ENCODE results near the gene SHANK3. TPM values are rescaled to one million over a fixed set of nuclear protein-coding genes. Genes with fewer than 3 reads are reported as not detected.

The SHANK3 gene
- total and polyA plus RNA-seq, 2 of the 4 experiments (the other 2 are of a cell fraction): 0.18 to 1.5 TPM

GRCh38 chr22:50722048-50722701 is 49.6 kb downstream of the SHANK3 start:
- Histone ChIP-seq H3K4me1 (ENCODE audit: control insufficient read depth, insufficient read depth, low read length) (no peaks in the 10 kb centered on the region), H2BK20ac (ENCODE audit: low read depth, low read length) (no peak overlapping the region), H3K23ac (ENCODE audit: low read depth, low read length) (no peak overlapping the region), H3K9me1 (ENCODE audit: insufficient read depth, low read length) (no peaks in the 10 kb centered on the region), H3K4me2 (ENCODE audit: low read depth, low read length) (no peak overlapping the region), H3K4ac (ENCODE audit: low read depth, low read length) (no peak overlapping the region), H4K8ac (ENCODE audit: low read depth in 2 of 2, low read length in 2 of 2) (no peak overlapping the region), H2AK5ac (ENCODE audit: low read depth, low read length) (no peak overlapping the region), H3K18ac (ENCODE audit: low read depth, low read length) (no peak overlapping the region), H2BK15ac (ENCODE audit: low read depth, low read length) (no peak overlapping the region), H2BK120ac (ENCODE audit: low read depth, low read length) (no peak overlapping the region), H2AK9ac (replicated peaks; ENCODE audit: low read depth, low read length, poor library complexity) (no peak overlapping the region), H4K20me1 (ENCODE audit: insufficient read depth, low read length) (no peaks in the 10 kb centered on the region; the same call in 1 of the 2 replicates), H4K5ac (ENCODE audit: low read depth, low read length) (no peak overlapping the region), H3K79me1 (ENCODE audit: low read depth in 1 of 2, low read length in 2 of 2) (no peaks in the 10 kb centered on the region), H3K9ac (ENCODE audit: low read depth, low read length) (no peak overlapping the region), H3K14ac (replicated peaks; ENCODE audit: low read depth, low read length) (no peak overlapping the region), H3K27ac (ENCODE audit: insufficient read depth, low read length) (no peak overlapping the region), H3K56ac (ENCODE audit: extremely low read depth, insufficient read depth, low read length) (no peak overlapping the region), H2BK5ac (ENCODE audit: low read depth, low read length, poor library complexity, severe bottlenecking) (no peak overlapping the region), H2AFZ (replicated peaks; ENCODE audit: low read length, poor library complexity) (no peak overlapping the region), H3K36me3 (ENCODE audit: control insufficient read depth, insufficient read depth, low read length) (peaks cover 17% of the 10 kb centered on the region), H3K9me3 (ENCODE audit: control insufficient read depth, insufficient read depth, low read length) (no peaks in the 10 kb centered on the region), H4K91ac (ENCODE audit: insufficient read depth, low read depth, low read length) (no peak overlapping the region), H3K27me3 (ENCODE audit: control insufficient read depth, insufficient read depth, low read length) (peaks cover 17% of the 10 kb centered on the region; the same call in 1 of the 2 replicates), H3K4me3 (ENCODE audit: insufficient read depth, low read depth, low read length) (no peak overlapping the region)
- ChIA-PET POLR2A (ENCODE audit: unreplicated experiment) (interaction anchor here (0.6 kb wide), 1 partner anchor 622 kb away, joined by 4 read pairs; no protein-coding TSS in a partner anchor), CTCF (no interaction called here)
- in situ Hi-C loops (cut with MboI; ENCODE audit: low sequenced_read_pairs) (no loop called here), dilution Hi-C loops (cut with HindIII; ENCODE audit: low sequenced_read_pairs, unreplicated experiment) (no loop called here), intact Hi-C loops (cut with micrococcal nuclease) (no loop called here)
- ATAC-seq (ENCODE audit: low read depth) (no peak), DNase-seq (no peak)
- TF ChIP-seq SMC3 (IDR thresholded peaks at IDR 0.05; ENCODE audit: low read depth, low read length): no peak
- no peak for TF ChIP-seq MXI1 (IDR thresholded peaks at IDR 0.05; ENCODE audit: borderline replicate concordance, low read depth, low read length)
- no peak for TF ChIP-seq BHLHE40 (IDR thresholded peaks at IDR 0.05; ENCODE audit: low read depth, low read length)
- no peak for TF ChIP-seq FOS (IDR thresholded peaks at IDR 0.05; ENCODE audit: low read depth, low read length)
- TF ChIP-seq, protein P1, sequence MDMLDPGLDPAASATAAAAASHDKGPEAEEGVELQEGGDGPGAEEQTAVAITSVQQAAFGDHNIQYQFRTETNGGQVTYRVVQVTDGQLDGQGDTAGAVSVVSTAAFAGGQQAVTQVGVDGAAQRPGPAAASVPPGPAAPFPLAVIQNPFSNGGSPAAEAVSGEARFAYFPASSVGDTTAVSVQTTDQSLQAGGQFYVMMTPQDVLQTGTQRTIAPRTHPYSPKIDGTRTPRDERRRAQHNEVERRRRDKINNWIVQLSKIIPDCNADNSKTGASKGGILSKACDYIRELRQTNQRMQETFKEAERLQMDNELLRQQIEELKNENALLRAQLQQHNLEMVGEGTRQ (IDR thresholded peaks at IDR 0.05; ENCODE audit: low read depth, low read length): no peak
- no peak for TF ChIP-seq CTCF (conservative IDR thresholded peaks at IDR 0.05; ENCODE audit: low read depth, low read length)
- TF ChIP-seq POLR2A (IDR thresholded peaks at IDR 0.05; ENCODE audit: low read depth, low read length): no peak
- no peak for TF ChIP-seq MAFK (IDR thresholded peaks at IDR 0.05; ENCODE audit: low read depth, low read length)
- TF ChIP-seq CHD1 (IDR thresholded peaks at IDR 0.05; ENCODE audit: low read depth, low read length): no peak
- no peak for TF ChIP-seq NFE2L2 (IDR thresholded peaks at IDR 0.05; ENCODE audit: low read depth, low read length)
- no peak for TF ChIP-seq MAZ (IDR thresholded peaks at IDR 0.05; ENCODE audit: borderline replicate concordance, low read depth, low read length)
- TF ChIP-seq CEBPB (IDR thresholded peaks at IDR 0.05; ENCODE audit: low read depth, low read length): no peak
- TF ChIP-seq, protein P2, sequence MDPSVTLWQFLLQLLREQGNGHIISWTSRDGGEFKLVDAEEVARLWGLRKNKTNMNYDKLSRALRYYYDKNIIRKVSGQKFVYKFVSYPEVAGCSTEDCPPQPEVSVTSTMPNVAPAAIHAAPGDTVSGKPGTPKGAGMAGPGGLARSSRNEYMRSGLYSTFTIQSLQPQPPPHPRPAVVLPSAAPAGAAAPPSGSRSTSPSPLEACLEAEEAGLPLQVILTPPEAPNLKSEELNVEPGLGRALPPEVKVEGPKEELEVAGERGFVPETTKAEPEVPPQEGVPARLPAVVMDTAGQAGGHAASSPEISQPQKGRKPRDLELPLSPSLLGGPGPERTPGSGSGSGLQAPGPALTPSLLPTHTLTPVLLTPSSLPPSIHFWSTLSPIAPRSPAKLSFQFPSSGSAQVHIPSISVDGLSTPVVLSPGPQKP (IDR thresholded peaks at IDR 0.05; ENCODE audit: borderline replicate concordance, low read depth, low read length): no peak
- TF ChIP-seq RFX5 (IDR thresholded peaks at IDR 0.05; ENCODE audit: low read depth, low read length): no peak
- no peak for TF ChIP-seq RAD21 (IDR thresholded peaks at IDR 0.05; ENCODE audit: low read length)
- no peak for TF ChIP-seq RCOR1 (IDR thresholded peaks at IDR 0.05; ENCODE audit: insufficient replicate concordance, low read length)
- 88% methylated on average over 26 of the region's 33 CpGs; no CpG with 5 or more reads in 1 of the 2 experiments for WGBS, 2 experiments (ENCODE audit: extremely low coverage in 2 of 2, insufficient read length in 1 of 2)
- no TSS peak for BruUV-seq (replicated peaks)

Measured in IMR-90 (cell line).